Gastrocnemius medialis (tissue), 4 donors: ENCODE measurements around the gene C10orf71.

Experiments
- POLR2A ChIP-seq, 2 donors: fragments of 450-650 bp; IDR thresholded peaks; one replicate each; pipeline ENCODE4 v1.6.1; 2017; ENCODE audit warnings: antibody characterized with exemption in 2 of 2, mild to moderate bottlenecking in 2 of 2, moderate library complexity in 2 of 2
- TF ChIP-seq, protein P1 (sequence below), 5 experiments: fragments of 450-650 bp in 3 of 5; fragments of 200-600 bp in 2 of 5; sonication (generic) in 2 of 5; IDR thresholded peaks in 4 of 5; conservative IDR thresholded peaks in 1 of 5; 1 replicate in 4 of 5; 2 replicates in 1 of 5; pipeline ENCODE4 v1.5.1; 2016 to 2019; ENCODE audit warnings: antibody characterized with exemption in 5 of 5, mild to moderate bottlenecking in 3 of 5, moderate library complexity in 3 of 5

DNA sequence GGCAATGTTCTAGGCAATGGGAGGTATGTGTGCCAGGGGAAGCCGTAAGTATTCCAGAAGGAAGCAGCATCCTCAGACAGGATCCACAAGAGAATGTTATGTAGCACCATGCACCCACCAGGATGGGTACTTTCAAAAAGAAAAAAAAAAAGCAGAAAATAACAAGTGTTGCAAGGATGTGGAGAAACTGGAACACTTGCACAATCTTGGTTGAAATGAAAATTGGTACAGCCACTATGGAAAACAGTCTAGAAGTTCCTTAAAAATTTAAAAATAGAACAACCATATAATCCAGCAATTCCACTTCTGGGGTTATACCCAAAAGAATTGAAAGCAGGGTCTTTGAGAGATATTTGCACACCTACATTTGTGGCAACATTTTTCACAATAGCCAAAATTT lies 20.2 kb downstream of the C10orf71 start:
- TF ChIP-seq, protein P1, sequence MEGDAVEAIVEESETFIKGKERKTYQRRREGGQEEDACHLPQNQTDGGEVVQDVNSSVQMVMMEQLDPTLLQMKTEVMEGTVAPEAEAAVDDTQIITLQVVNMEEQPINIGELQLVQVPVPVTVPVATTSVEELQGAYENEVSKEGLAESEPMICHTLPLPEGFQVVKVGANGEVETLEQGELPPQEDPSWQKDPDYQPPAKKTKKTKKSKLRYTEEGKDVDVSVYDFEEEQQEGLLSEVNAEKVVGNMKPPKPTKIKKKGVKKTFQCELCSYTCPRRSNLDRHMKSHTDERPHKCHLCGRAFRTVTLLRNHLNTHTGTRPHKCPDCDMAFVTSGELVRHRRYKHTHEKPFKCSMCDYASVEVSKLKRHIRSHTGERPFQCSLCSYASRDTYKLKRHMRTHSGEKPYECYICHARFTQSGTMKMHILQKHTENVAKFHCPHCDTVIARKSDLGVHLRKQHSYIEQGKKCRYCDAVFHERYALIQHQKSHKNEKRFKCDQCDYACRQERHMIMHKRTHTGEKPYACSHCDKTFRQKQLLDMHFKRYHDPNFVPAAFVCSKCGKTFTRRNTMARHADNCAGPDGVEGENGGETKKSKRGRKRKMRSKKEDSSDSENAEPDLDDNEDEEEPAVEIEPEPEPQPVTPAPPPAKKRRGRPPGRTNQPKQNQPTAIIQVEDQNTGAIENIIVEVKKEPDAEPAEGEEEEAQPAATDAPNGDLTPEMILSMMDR (IDR thresholded peaks at IDR 0.05 in 4 of 5, conservative IDR thresholded peaks at IDR 0.05 in 1 of 5), result no peak
- no peak for TF ChIP-seq POLR2A (IDR thresholded peaks at IDR 0.05)
